Astrocyte (in vitro differentiated cells and primary cell): ENCODE results near the gene GBE1. TPM values are rescaled to one million over a fixed set of nuclear protein-coding genes. Genes with fewer than 3 reads are reported as not detected.

ENCODE experiments used
- DNase-seq: peaks from one replicate; pipeline ENCODE4 v3.0.0-alpha.2; 2010; ENCODE audit warnings: low read depth
- FAIRE-seq: peaks from 2 replicates; lab custom pipeline; 2011; peaks lifted over from hg19 to GRCh38; lab: Jason Lieb, UNC
- H2AFZ ChIP-seq: 2 replicates; pipeline ENCODE4 v1.6.0; 2012; ENCODE audit warnings: low read depth, low read length, inconsistent platforms
- H3K27ac ChIP-seq: 2 replicates; pipeline ENCODE4 v1.5.1; 2011; ENCODE audit warnings: low read depth, low read length, inconsistent platforms
- H3K27me3 ChIP-seq: 2 replicates; pipeline ENCODE4 v1.6.0; 2011; ENCODE audit warnings: low read length, inconsistent platforms; ENCODE audit not compliant: insufficient read depth
- H3K36me3 ChIP-seq: 2 replicates; pipeline ENCODE4 v1.5.1; 2011; ENCODE audit warnings: low read length, inconsistent platforms; ENCODE audit not compliant: insufficient read depth
- H3K4me1 ChIP-seq: 2 replicates; pipeline ENCODE4 v1.5.1; 2011; ENCODE audit warnings: low read length, inconsistent platforms; ENCODE audit not compliant: insufficient read depth
- H3K4me2 ChIP-seq: 2 replicates; pipeline ENCODE4 v1.6.0; 2012; ENCODE audit warnings: low read length, inconsistent platforms
- H3K4me3 ChIP-seq: 2 replicates; pipeline ENCODE4 v1.5.1; 2011; ENCODE audit warnings: low read depth, mild to moderate bottlenecking, low read length, inconsistent platforms; ENCODE audit not compliant: insufficient read depth
- H3K79me2 ChIP-seq: 2 replicates; pipeline ENCODE4 v1.6.0; 2012; ENCODE audit warnings: mild to moderate bottlenecking, low read length, inconsistent platforms; ENCODE audit not compliant: insufficient read depth
- H3K9ac ChIP-seq: 2 replicates; pipeline ENCODE4 v1.6.0; 2012; ENCODE audit warnings: mild to moderate bottlenecking, low read length, inconsistent platforms
- H3K9me3 ChIP-seq: 2 replicates; pipeline ENCODE4 v1.5.1; 2012; ENCODE audit warnings: low read depth, mild to moderate bottlenecking, low read length, inconsistent platforms; ENCODE audit not compliant: insufficient read depth
- H4K20me1 ChIP-seq: 2 replicates; pipeline ENCODE4 v1.6.0; 2012; ENCODE audit warnings: low read length, inconsistent platforms; ENCODE audit not compliant: insufficient read depth
- H3K27ac Mint-ChIP-seq: one replicate; pipeline ENCODE4 v1.8.0; 2021; ENCODE audit warnings: mild to moderate bottlenecking, mixed read lengths; ENCODE audit not compliant: unreplicated experiment
- H3K27me3 Mint-ChIP-seq: one replicate; pipeline ENCODE4 v1.8.0; 2021; ENCODE audit warnings: low read depth, mixed read lengths; ENCODE audit not compliant: unreplicated experiment
- H3K36me3 Mint-ChIP-seq: one replicate; pipeline ENCODE4 v1.8.0; 2021; ENCODE audit warnings: low read depth, mixed read lengths; ENCODE audit not compliant: unreplicated experiment
- H3K4me1 Mint-ChIP-seq: one replicate; pipeline ENCODE4 v1.8.0; 2021; ENCODE audit warnings: low read depth, mixed read lengths; ENCODE audit not compliant: unreplicated experiment
- H3K4me3 Mint-ChIP-seq: one replicate; pipeline ENCODE4 v1.8.0; 2021; ENCODE audit warnings: mild to moderate bottlenecking, moderate library complexity, mixed read lengths; ENCODE audit not compliant: unreplicated experiment
- H3K9me3 Mint-ChIP-seq: one replicate; pipeline ENCODE4 v1.8.0; 2021; ENCODE audit warnings: mild to moderate bottlenecking, mixed read lengths; ENCODE audit not compliant: unreplicated experiment
- EZH2 ChIP-seq: IDR thresholded peaks from 2 replicates; pipeline ENCODE4 v1.6.1; 2012; ENCODE audit warnings: mild to moderate bottlenecking, low read length, inconsistent platforms; ENCODE audit not compliant: insufficient read depth
- total RNA-seq: library from RNA; stranded (reverse); gene quantifications from 2 replicates; pipeline ENCODE4 v1.2.1, GENCODE V29; 2021
- TF ChIP-seq, protein P1 (sequence below): IDR thresholded peaks from 2 replicates; pipeline ENCODE4 v1.5.1; 2011; ENCODE audit warnings: low read depth, mild to moderate bottlenecking, inconsistent platforms, low read length, moderate library complexity; ENCODE audit not compliant: insufficient read depth

GBE1 gene
- total RNA-seq, 1 donor from 2014 or later = 58.6 TPM

DNA sequence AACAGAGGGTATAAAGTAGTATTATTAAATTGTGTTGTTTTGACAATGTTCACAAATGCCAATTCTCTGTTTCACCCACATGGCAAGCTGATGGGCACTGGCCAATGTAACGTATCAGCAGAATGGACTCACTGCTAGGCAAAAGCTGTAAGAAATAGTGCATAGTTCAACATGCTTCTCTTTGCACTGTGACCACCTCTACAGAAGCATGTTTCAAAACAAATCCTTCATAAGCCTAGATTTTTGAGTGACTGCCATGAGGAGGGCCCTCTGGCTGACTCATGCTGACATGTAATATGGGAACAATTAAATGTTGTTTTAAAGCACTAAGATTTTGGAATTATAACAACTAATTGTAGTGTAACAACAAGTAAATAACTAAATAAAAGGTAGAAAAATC, 3.2 kb downstream of the GBE1 start:
- H3K9me3 ChIP-seq = no peaks in the 10 kb centered on the region
- FAIRE-seq (peak; percentile 20), DNase-seq (peak; percentile 55)
- Mint-ChIP-seq H3K4me1 (peaks cover 10% of the 10 kb centered on the region), H3K9me3 (peaks cover 2% of the 10 kb centered on the region), H3K27me3 (no peaks in the 10 kb centered on the region), H3K4me3 (no peak overlapping the region), H3K27ac (peak overlapping the region; percentile 51), H3K36me3 (peaks cover 30% of the 10 kb centered on the region)
- H3K36me3 ChIP-seq = peaks cover 2% of the 10 kb centered on the region
- H2AFZ ChIP-seq = no peak overlapping the region
- peaks cover 71% of the 10 kb centered on the region for H3K79me2 ChIP-seq
- H3K4me1 ChIP-seq = peaks cover 14% of the 10 kb centered on the region
- H3K27me3 ChIP-seq = no peaks in the 10 kb centered on the region
- no peak overlapping the region for H3K4me3 ChIP-seq
- H3K9ac ChIP-seq = no peak overlapping the region
- TF ChIP-seq, protein P1, sequence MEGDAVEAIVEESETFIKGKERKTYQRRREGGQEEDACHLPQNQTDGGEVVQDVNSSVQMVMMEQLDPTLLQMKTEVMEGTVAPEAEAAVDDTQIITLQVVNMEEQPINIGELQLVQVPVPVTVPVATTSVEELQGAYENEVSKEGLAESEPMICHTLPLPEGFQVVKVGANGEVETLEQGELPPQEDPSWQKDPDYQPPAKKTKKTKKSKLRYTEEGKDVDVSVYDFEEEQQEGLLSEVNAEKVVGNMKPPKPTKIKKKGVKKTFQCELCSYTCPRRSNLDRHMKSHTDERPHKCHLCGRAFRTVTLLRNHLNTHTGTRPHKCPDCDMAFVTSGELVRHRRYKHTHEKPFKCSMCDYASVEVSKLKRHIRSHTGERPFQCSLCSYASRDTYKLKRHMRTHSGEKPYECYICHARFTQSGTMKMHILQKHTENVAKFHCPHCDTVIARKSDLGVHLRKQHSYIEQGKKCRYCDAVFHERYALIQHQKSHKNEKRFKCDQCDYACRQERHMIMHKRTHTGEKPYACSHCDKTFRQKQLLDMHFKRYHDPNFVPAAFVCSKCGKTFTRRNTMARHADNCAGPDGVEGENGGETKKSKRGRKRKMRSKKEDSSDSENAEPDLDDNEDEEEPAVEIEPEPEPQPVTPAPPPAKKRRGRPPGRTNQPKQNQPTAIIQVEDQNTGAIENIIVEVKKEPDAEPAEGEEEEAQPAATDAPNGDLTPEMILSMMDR = no peak
- TF ChIP-seq EZH2 = no peak
- no peak overlapping the region for H3K4me2 ChIP-seq
- H4K20me1 ChIP-seq = no peaks in the 10 kb centered on the region
- H3K27ac ChIP-seq = peak overlapping the region; percentile 8

DNA sequence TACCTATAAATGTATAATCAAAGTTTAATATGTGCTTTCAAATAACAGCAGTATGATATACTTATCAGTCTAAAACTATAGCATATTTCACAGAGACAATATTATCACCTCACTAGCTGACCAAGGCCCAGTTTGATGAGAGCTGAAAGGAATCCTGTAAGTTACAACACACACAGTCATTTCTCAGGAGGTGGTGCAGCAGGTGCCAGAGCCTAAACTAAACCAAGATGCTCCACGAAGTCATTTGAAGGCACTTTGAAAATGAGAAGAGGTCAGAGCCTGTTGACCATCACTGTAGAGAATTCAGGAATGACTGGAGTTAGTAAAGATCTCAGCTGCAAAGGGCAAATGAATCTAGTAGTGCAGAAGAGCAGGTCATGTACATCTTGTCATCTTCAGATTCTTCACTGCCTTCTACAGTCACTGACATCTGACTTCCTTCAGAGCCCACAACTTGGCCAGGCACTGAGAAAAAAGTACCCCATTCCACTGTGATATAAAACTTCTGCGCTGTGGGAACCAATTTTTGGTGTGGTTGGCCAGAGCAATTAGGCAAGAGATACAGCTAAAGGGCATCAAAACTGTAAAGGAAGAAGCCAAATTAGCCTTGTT, 7.9 kb downstream of the GBE1 start:
- Histone ChIP-seq H3K27ac (no peak overlapping the region), H4K20me1 (no peaks in the 10 kb centered on the region), H3K4me3 (no peak overlapping the region), H3K4me2 (no peak overlapping the region), H3K36me3 (peaks cover 2% of the 10 kb centered on the region), H3K9me3 (no peaks in the 10 kb centered on the region), H2AFZ (no peak overlapping the region), H3K27me3 (no peaks in the 10 kb centered on the region), H3K4me1 (peaks cover 3% of the 10 kb centered on the region), H3K9ac (no peak overlapping the region), H3K79me2 (peaks cover 52% of the 10 kb centered on the region)
- TF ChIP-seq, protein P1 = no peak
- no peak for TF ChIP-seq EZH2
- peaks cover 26% of the 10 kb centered on the region for H3K36me3 Mint-ChIP-seq
- H3K27me3 Mint-ChIP-seq = no peaks in the 10 kb centered on the region
- peaks cover 18% of the 10 kb centered on the region for H3K4me1 Mint-ChIP-seq
- no peak overlapping the region for H3K27ac Mint-ChIP-seq
- DNase-seq = no peak
- no peak for FAIRE-seq
- peaks cover 2% of the 10 kb centered on the region for H3K9me3 Mint-ChIP-seq
- H3K4me3 Mint-ChIP-seq = no peak overlapping the region

DNA sequence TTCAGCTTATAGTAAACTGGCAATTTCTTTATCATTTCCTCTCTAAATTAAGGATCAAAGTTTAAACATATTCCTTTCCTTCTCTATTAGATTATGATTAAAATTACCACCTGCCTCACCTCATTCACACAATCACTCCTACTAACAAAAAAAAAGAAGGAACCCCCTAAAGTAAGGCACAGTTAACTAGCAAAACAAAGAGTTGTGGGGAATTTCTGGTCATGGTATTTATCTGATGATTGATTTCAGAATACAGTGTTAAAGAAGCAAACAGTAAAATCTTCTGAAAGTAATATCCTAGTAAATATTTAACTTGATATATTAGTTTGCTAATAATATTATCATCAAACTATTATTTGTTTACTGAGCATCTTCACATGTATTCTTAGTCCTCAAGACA, 8.8 kb downstream of the GBE1 start:
- no peak overlapping the region for H3K27ac ChIP-seq
- DNase-seq (no peak), FAIRE-seq (no peak)
- no peaks in the 10 kb centered on the region for H3K9me3 ChIP-seq
- no peak overlapping the region for H3K4me2 ChIP-seq
- no peaks in the 10 kb centered on the region for H3K27me3 ChIP-seq
- no peak overlapping the region for H3K4me3 Mint-ChIP-seq
- H3K4me3 ChIP-seq = no peak overlapping the region
- no peak overlapping the region for H2AFZ ChIP-seq
- no peaks in the 10 kb centered on the region for H3K27me3 Mint-ChIP-seq
- H3K36me3 Mint-ChIP-seq = peaks cover 21% of the 10 kb centered on the region
- no peak overlapping the region for H3K9ac ChIP-seq
- H3K36me3 ChIP-seq = peaks cover 2% of the 10 kb centered on the region
- H3K4me1 Mint-ChIP-seq = peaks cover 15% of the 10 kb centered on the region
- peaks cover 4% of the 10 kb centered on the region for H3K9me3 Mint-ChIP-seq
- TF ChIP-seq EZH2 = no peak
- TF ChIP-seq, protein P1 = no peak
- H3K4me1 ChIP-seq = no peaks in the 10 kb centered on the region
- H4K20me1 ChIP-seq = no peaks in the 10 kb centered on the region
- H3K79me2 ChIP-seq = peaks cover 42% of the 10 kb centered on the region
- H3K27ac Mint-ChIP-seq = no peak overlapping the region
